DOHH2 (cell line): ENCODE results near the gene BSPRY.

ENCODE experiments used
- CTCF ChIP-seq: fragments of 200-600 bp; sonication (generic); IDR thresholded peaks from one replicate; pipeline ENCODE4 v1.5.1; 2014; ENCODE audit warnings: antibody characterized with exemption, mild to moderate bottlenecking, low read depth, low read length; ENCODE audit not compliant: poor library complexity, severe bottlenecking
- EZH2phosphoT487 ChIP-seq: fragments of 200-600 bp; sonication (generic); IDR thresholded peaks from 2 replicates; pipeline ENCODE4 v1.6.1; 2017; ENCODE audit warnings: borderline replicate concordance, mild to moderate bottlenecking, antibody characterized with exemption, low read length, moderate library complexity, mixed read lengths

DNA sequence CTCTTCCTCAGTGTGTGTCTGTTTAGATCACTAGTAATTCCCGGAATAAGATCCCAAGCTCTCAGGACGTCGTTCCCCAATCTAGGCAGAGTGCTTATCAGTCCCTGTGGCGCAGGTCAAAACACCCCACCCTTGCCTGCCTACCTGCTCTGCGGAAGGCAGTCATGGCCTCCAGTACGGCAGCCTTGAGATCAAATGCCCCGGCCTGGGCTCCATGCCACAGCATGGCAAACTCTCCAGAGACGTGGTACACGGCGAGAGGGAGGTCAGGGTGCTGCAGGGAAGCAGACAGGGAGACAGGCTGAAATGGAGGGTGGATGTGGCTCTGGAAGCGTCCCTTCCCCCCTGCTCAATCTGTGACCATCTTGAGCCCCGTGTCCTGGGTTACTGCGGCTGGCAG is 39.5 kb downstream of the BSPRY start:
- TF ChIP-seq CTCF (no peak), EZH2phosphoT487 (no peak)
